OCI-LY7 (cell line): ENCODE data around the gene SKIDA1. TPM values are rescaled to one million over a fixed set of nuclear protein-coding genes. Genes with fewer than 3 reads are reported as not detected.

Experiments used
- BruUV-seq: library from RNA; stranded (reverse); fragments of 400-500 nt; replicated peaks from 2 replicates; lab custom pipeline; 2021; lab: Mats Ljungman, UMichigan
- CTCF ChIA-PET: fragments of 300-600 bp; sonication (Branson Sonifier 250); formaldehyde crosslinking; loops from one replicate; lab custom pipeline; 2022; ENCODE audit warnings: antibody characterized with exemption; ENCODE audit not compliant: unreplicated experiment; lab: Charles Lee
- POLR2A ChIA-PET: fragments of 300-600 bp; sonication (Branson Sonifier 250); formaldehyde crosslinking; loops from one replicate; lab custom pipeline; 2022; ENCODE audit warnings: antibody characterized with exemption; lab: Charles Lee
- DNase-seq: peaks from one replicate; pipeline ENCODE4 v3.0.0-alpha.2; 2015; ENCODE audit warnings: low spot score
- H2AFZ ChIP-seq: fragments of 200-600 bp; sonication (generic), shearing (Covaris generic); 2 replicates; pipeline ENCODE4 v1.6.1; 2014; ENCODE audit warnings: mild to moderate bottlenecking, antibody characterized with exemption, low read length, moderate library complexity
- H3K27ac ChIP-seq: fragments of 200-600 bp; sonication (generic); 2 replicates; pipeline ENCODE4 v1.5.1; 2014; ENCODE audit warnings: mixed run types, low read depth, mild to moderate bottlenecking, moderate library complexity, low read length, inconsistent platforms; ENCODE audit not compliant: poor library complexity, severe bottlenecking
- H3K36me3 ChIP-seq: fragments of 200-600 bp; sonication (generic); 2 replicates; pipeline ENCODE4 v1.6.1; 2014; ENCODE audit warnings: mild to moderate bottlenecking, antibody characterized with exemption, low read length, moderate library complexity, mixed read lengths; ENCODE audit not compliant: insufficient read depth
- H3K4me1 ChIP-seq: fragments of 200-600 bp; sonication (generic); 2 replicates; pipeline ENCODE4 v1.5.1; 2014; ENCODE audit warnings: mild to moderate bottlenecking, low read length; ENCODE audit not compliant: insufficient read depth, poor library complexity, severe bottlenecking
- H3K4me2 ChIP-seq: fragments of 200-600 bp; sonication (generic); 2 replicates; pipeline ENCODE4 v1.6.1; 2014; ENCODE audit warnings: mild to moderate bottlenecking, low read length
- H3K4me3 ChIP-seq: fragments of 200-600 bp; sonication (generic); 2 replicates; pipeline ENCODE4 v1.5.1; 2014; ENCODE audit warnings: mild to moderate bottlenecking, low read depth, low read length; ENCODE audit not compliant: poor library complexity, severe bottlenecking
- H3K79me2 ChIP-seq: fragments of 200-600 bp; sonication (generic); 2 replicates; pipeline ENCODE4 v1.6.1; 2016; ENCODE audit warnings: low read depth, mild to moderate bottlenecking, low read length, moderate library complexity, mixed read lengths; ENCODE audit not compliant: insufficient read depth
- H3K9me2 ChIP-seq: fragments of 200-600 bp; sonication (generic); 2 replicates; pipeline ENCODE4 v1.6.1; 2016; ENCODE audit warnings: mild to moderate bottlenecking, low read length, mixed read lengths; ENCODE audit not compliant: insufficient read depth
- H3K9me3 ChIP-seq: fragments of 200-600 bp; sonication (generic); 2 replicates; pipeline ENCODE4 v1.6.1; 2014; ENCODE audit warnings: mild to moderate bottlenecking, mixed run types, low read length, mixed read lengths
- H4K20me1 ChIP-seq: fragments of 200-600 bp; sonication (generic); 2 replicates; pipeline ENCODE4 v1.6.1; 2014; ENCODE audit warnings: mild to moderate bottlenecking, antibody characterized with exemption, low read length, moderate library complexity, mixed read lengths; ENCODE audit not compliant: insufficient read depth
- CTCF ChIP-seq: fragments of 200-600 bp; sonication (generic); conservative IDR thresholded peaks from 2 replicates; pipeline ENCODE4 v1.5.1; 2014; ENCODE audit warnings: mild to moderate bottlenecking, antibody characterized with exemption, low read length, moderate library complexity, mixed read lengths
- EZH2phosphoT487 ChIP-seq: fragments of 200-600 bp; sonication (generic); IDR thresholded peaks from 2 replicates; pipeline ENCODE4 v1.6.1; 2018; ENCODE audit warnings: low read depth, borderline replicate concordance, mild to moderate bottlenecking, mixed run types, antibody characterized with exemption, low read length, moderate library complexity, mixed read lengths
- intact Hi-C: fragments of 100-400 bp; cut with micrococcal nuclease; formaldehyde crosslinking; loops from one replicate; pipeline ENCODE4 v1.10.0; 2022; ENCODE audit not compliant: unreplicated experiment
- total RNA-seq, 2 experiments: library from RNA; depleted of rRNA in 1 of 2; stranded (reverse); fragments of >200 nt in 1 of 2; shearing (Covaris generic) in 1 of 2; gene quantifications; 2 replicates each; pipeline ENCODE4 v1.2.3, GENCODE V29; 2014 to 2022

The SKIDA1 gene
- total RNA-seq, 2 experiments from 2014 or later, result not detected

DNA sequence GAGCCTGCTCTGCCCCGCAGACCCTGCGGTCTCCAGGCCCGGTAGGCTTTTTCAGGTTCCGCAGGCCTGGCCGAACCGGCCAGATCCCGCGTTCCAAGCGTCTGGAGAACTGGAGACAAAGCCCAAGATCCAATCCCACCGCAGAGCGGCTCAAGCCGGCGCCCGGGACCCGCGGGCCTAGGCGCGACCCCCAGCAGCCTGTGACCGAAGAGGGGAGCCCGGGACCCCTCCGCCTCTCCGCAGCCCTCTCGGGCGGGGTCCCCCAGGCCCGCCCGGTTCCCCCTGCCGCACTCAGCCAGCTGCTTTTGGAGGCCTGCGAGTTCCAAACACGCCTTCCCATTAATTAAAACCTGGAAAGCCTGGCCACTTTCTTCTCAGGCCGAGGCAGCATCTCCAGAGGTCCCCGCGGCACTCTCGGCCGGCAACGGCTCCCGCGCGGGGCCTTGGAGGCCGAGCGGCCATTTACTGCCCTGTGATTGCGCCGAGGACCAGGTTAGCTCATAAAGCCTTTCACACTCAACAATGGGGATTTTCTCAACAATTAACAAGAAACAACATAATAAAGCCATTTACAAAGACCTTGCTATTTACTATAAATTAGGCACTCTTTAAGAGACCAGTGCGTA is 16.7 kb downstream of the SKIDA1 start:
- Histone ChIP-seq H3K27ac (no peak overlapping the region), H3K4me2 (no peak overlapping the region), H3K36me3 (no peaks in the 10 kb centered on the region), H3K4me3 (no peak overlapping the region), H3K4me1 (no peaks in the 10 kb centered on the region), H2AFZ (no peak overlapping the region), H3K9me2 (no peaks in the 10 kb centered on the region), H3K79me2 (no peaks in the 10 kb centered on the region), H3K9me3 (no peaks in the 10 kb centered on the region), H4K20me1 (no peaks in the 10 kb centered on the region)
- intact Hi-C loops, result no loop called here
- CTCF ChIA-PET, result no interaction called here
- DNase-seq, result no peak
- POLR2A ChIA-PET, result interaction anchor here (0.6 to 0.7 kb wide), 2 partner anchors 315 to 648 kb away, joined by 3 to 4 read pairs; no protein-coding TSS in a partner anchor
- TF ChIP-seq CTCF, result no peak
- TF ChIP-seq EZH2phosphoT487, result no peak
- BruUV-seq, result no TSS peak

GRCh38 chr10:21507150-21507549 is 18.3 kb downstream of the SKIDA1 start:
- BruUV-seq, result no TSS peak
- Histone ChIP-seq H3K79me2 (no peaks in the 10 kb centered on the region), H3K27ac (no peak overlapping the region), H4K20me1 (no peaks in the 10 kb centered on the region), H2AFZ (no peak overlapping the region), H3K9me3 (no peaks in the 10 kb centered on the region), H3K4me2 (no peak overlapping the region), H3K4me3 (no peak overlapping the region), H3K36me3 (no peaks in the 10 kb centered on the region), H3K9me2 (no peaks in the 10 kb centered on the region), H3K4me1 (no peaks in the 10 kb centered on the region)
- intact Hi-C loops, result no loop called here
- ChIA-PET CTCF (no interaction called here), POLR2A (interaction anchor here (0.6 kb wide), 1 partner anchor 293 kb away, joined by 4 read pairs; no protein-coding TSS in a partner anchor)
- DNase-seq, result no peak
- TF ChIP-seq EZH2phosphoT487, result no peak
- no peak for TF ChIP-seq CTCF

DNA sequence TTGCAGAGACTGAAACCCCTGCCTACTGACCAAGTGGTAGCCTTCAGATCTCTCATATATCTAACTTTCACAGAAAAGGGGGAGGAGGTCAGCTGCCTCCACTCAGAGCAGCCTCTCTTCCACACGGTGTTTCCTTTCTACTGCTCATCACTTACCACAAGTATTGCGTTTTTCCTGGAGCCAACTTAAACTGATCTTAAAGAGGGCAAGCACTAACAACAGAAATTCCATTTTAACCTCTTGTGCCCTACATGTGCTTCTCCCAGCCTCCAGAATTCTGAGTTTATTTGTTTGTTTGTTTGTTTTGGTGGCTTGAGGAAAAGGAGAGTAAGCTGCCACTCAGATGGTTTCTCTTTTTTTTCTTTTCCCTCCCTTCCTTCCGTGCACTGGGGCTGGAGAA is 19.1 kb downstream of the SKIDA1 start:
- H3K4me2 ChIP-seq, result no peak overlapping the region
- no peak for DNase-seq
- H4K20me1 ChIP-seq, result no peaks in the 10 kb centered on the region
- ChIA-PET POLR2A (interaction anchor here (0.5 to 0.7 kb wide), 2 partner anchors 156 to 190 kb away, joined by 3 to 4 read pairs; no protein-coding TSS in a partner anchor), CTCF (no interaction called here)
- no peaks in the 10 kb centered on the region for H3K9me3 ChIP-seq
- H2AFZ ChIP-seq, result no peak overlapping the region
- TF ChIP-seq EZH2phosphoT487, result no peak
- no peak for TF ChIP-seq CTCF
- no peak overlapping the region for H3K4me3 ChIP-seq
- BruUV-seq, result no TSS peak
- H3K36me3 ChIP-seq, result no peaks in the 10 kb centered on the region
- no peaks in the 10 kb centered on the region for H3K4me1 ChIP-seq
- H3K9me2 ChIP-seq, result no peaks in the 10 kb centered on the region
- no peaks in the 10 kb centered on the region for H3K79me2 ChIP-seq
- intact Hi-C loops, result no loop called here
- no peak overlapping the region for H3K27ac ChIP-seq
